Hematopoietic multipotent progenitor cell treated with erythropoietin and hydrocortisone succinate and interleukin-3 and kit ligand, for 6 days (in vitro differentiated cells): ENCODE measurements around the gene ZNF75A.
A peak's percentile ranks its signal among the peaks of the same experiment; 100 is the strongest.

Source experiments
- DNase-seq: peaks from one replicate; pipeline ENCODE4 v3.0.0-alpha.2; 2015

The ZNF75A gene

DNA sequence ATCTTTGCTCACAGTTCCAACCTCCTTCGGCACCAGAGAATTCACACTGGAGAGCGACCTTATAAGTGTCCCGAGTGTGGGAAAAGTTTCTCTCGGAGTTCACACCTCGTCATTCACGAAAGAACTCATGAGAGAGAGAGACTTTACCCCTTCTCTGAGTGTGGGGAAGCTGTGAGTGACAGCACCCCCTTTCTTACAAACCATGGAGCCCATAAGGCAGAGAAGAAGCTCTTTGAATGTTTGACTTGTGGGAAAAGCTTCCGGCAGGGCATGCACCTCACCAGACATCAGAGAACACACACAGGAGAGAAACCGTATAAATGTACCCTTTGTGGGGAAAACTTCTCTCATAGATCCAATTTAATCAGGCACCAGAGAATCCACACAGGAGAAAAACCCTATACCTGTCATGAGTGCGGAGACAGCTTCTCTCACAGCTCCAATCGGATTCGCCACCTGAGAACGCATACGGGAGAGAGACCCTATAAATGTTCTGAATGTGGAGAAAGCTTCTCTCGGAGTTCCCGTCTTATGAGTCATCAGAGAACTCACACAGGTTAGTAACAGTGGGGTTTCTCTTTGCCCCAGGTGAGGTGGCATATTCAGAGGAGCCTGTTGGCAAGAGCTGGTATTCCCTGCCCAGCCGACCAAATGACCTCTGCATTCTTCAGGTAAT lies 15.2 kb upstream of the ZNF75A start:
- no peak for DNase-seq

DNA sequence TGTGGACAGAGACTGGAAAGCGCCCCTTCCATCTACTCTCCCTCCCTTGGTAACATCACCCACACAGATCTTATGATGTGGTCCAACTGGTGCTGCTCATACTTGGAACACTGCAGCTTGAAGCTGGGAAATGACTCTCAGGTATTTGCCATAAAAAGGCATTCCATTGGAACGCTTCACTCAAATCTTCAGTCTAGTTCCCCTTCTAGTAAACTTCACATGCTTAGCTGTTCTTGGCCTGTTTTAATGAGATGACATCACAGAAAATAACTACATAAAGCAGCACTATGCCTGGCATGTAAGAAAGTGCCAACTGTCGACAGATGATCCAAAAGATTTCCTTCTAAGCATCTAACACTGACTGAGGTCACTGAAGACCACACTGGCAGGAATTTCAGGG lies 12.7 kb upstream of the ZNF75A start:
- no peak for DNase-seq

DNA sequence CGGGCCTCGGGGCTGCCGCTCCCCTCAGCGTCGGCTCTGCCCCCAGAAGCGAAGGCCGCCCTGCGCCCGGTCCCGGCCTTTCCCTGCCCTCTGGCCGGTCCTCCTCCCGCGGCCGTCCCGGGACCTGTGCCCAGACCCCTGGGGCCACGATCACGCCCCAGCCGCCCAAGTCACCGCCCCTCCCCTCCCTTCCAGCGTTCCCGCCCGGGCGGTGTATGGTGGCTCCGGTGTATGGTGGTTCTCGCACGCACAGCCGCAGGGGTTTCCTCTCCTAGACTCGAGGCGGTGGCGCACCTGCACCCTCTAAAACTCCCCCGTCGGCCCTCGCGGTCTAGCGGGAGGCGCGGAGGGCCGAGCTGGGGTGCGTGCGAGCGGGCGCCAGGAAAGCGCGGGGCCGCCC lies 10.1 kb upstream of the ZNF75A start:
- no peak for DNase-seq

DNA sequence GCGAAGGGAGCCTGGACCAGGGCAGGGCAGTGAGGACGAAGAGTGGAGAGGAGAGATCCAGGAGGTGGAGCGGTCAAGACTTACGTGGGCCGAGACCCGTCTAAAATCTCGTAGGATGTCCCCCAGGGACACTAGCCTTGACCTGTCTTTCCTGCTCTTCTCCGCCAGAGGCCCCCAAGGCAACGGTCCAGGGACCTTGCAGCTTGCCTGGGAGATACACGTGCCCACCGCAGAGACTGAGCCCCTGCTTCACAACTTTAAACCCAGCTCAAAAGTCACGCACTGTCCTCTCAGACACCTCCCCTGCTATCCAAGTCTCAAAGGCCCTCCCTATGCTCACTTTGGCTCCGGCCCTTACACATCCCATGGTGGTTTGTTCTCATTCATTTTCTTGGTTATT lies 9.5 kb upstream of the ZNF75A start:
- DNase-seq = no peak

GRCh38 chr16:3304370-3304769 lies 927 bp upstream of the ZNF75A start:
- DNase-seq = peak; percentile 13

- DNase-seq = no peak
These were observed 781 bp downstream of the ZNF75A start for GRCh38 chr16:3306078-3306477.

- DNase-seq = no peak
These were observed 6.2 kb downstream of the ZNF75A start for GRCh38 chr16:3311496-3311895.

- peak; percentile 15 for DNase-seq
These were observed 12.2 kb downstream of the ZNF75A start for GRCh38 chr16:3317315-3317999.

GRCh38 chr16:3321816-3322215 lies 16.5 kb downstream of the ZNF75A start:
- no peak for DNase-seq

DNA sequence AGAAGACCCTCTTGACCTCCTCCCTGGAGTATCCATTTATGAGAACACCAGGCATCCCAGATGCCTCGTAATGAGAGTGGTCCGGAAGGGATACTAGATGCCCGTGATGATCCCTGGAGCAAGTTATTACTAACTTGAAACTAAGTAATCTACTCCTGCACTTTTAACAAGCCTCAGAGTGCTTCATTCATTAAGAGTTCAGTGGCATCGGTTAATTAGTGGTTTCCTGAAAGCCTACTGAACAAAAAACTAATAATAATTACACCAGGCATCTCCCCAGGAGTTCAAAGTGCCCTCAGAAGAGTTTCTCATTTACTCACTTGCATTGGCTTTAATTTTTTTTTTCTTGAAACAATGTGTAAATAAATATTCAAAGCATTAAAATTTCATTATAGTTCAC lies 22.2 kb downstream of the ZNF75A start:
- no peak for DNase-seq

DNA sequence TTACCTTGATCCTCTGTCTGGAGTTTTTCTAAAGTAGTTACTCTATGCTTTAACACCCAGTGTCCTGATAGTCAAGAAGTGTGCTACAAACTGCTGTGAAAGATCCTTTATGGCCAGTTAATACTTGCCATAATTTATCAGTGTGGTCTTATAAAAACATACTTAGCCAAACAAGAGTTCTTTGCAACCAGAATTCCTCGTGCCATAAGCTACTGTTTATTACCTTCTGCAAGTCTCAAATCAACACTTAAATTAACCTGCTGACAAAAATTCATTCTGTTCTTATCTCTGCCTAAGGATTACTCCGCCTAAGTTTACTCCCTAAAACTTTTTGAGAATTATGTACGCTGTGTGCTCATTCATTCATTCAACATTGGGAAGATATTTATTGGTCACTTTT lies 22.8 kb downstream of the ZNF75A start:
- DNase-seq = no peak

- no peak for DNase-seq
These were observed 23.3 kb downstream of the ZNF75A start for GRCh38 chr16:3328643-3329042.

GRCh38 chr16:3346041-3346440 lies 40.7 kb downstream of the ZNF75A start:
- no peak for DNase-seq

- no peak for DNase-seq
These were observed 42.3 kb downstream of the ZNF75A start for GRCh38 chr16:3347586-3347985.

DNA sequence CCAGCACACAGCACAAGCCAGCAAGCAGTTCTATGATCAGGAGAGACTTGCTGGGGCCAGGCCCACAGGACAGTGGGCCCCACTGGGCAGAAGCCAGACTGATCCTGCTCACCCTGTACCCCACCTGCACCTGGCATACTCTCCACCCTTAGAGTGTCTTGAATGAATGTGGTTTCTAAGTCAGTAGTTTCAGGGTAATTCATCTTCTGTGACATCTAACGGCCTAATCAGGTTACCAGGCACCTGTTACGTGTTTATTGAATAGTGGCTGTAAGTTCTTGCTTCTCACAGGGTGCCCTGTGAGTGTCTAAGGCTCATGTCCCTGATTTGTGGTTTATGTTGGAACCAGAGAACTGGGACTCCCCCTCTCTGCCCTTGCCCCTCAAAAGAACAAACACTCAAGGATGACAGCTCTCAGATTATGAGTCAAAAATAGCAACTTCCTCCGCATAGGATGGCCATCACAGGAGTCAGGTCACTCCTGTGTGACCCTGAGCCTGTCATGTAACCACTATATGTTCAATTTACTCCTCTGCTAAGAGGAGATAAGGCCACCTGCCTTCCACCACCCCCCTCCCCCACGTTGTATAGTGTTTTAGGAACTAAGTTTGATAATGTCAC lies 43.4 kb downstream of the ZNF75A start:
- DNase-seq = peak; percentile 25

- no peak for DNase-seq
These were observed 43.9 kb downstream of the ZNF75A start for GRCh38 chr16:3349175-3349574.

DNA sequence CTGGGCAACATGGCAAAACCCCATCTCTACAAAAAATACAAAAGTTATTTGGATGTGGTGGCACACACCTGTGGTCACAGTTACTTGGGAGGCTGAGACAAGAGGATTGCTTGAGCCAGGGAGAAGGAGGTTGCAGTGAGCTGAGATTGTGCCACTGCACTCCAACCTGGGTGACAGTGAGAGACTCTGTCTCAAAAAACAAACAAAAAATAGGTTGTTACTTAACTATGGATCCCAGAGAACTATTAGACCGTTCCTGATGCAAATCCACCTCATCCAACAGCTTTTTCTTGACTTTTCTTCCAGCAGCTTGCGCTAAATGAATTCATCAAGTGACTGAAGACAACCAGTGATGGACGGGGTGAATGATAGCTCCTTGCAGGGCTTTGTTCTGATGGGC lies 50.3 kb downstream of the ZNF75A start, which contains the start of gene OR2C1:
Gene OR2C1, plus strand, starts transcription at position 301 of the 400 bp plus-strand sequence. Its CDS starts 52 bp downstream, at position 353.
- no peak for DNase-seq

GRCh38 chr16:3356118-3356517 lies 50.8 kb downstream of the ZNF75A start:
- DNase-seq = no peak

GRCh38 chr16:3358871-3359270 lies 53.6 kb downstream of the ZNF75A start:
- no peak for DNase-seq

- no peak for DNase-seq
These were observed 57.6 kb downstream of the ZNF75A start for GRCh38 chr16:3362931-3363330.

- DNase-seq = no peak
These were observed 58.5 kb downstream of the ZNF75A start for GRCh38 chr16:3363793-3364192.

GRCh38 chr16:3364774-3365427 lies 59.6 kb downstream of the ZNF75A start:
- peak; percentile 96 for DNase-seq
